ENCODE measurements around the gene BAG5. TPM values are rescaled to one million over a fixed set of nuclear protein-coding genes. Genes with fewer than 3 reads are reported as not detected.
A peak's percentile ranks its signal among the peaks of the same experiment; 100 is the strongest.

The BAG5 gene
- total RNA-seq, 1 donor: 30.8 TPM

- H3K79me2 ChIP-seq (ENCODE audit: insufficient read depth, low read length): peaks cover 40% of the 10 kb centered on the region
- peaks cover 25% of the 10 kb centered on the region for H3K4me1 ChIP-seq (ENCODE audit: insufficient read depth, low read length)
- no peak overlapping the region for H3K4me2 ChIP-seq (ENCODE audit: insufficient read depth, low read length)
- no peak overlapping the region for H2AFZ ChIP-seq (ENCODE audit: low read length)
- peaks cover 23% of the 10 kb centered on the region for H4K20me1 ChIP-seq (ENCODE audit: insufficient read depth, low read length)
- H3K4me3 ChIP-seq (ENCODE audit: insufficient read depth, low read length): no peak overlapping the region
- H3K36me3 ChIP-seq (ENCODE audit: insufficient read depth, low read length): peaks cover 8% of the 10 kb centered on the region
- H3K9me3 ChIP-seq (ENCODE audit: low read depth, low read length): no peaks in the 10 kb centered on the region
- DNase-seq (ENCODE audit: insufficient read length, low spot score, missing footprints): peak; percentile 81
- H3K27me3 ChIP-seq (ENCODE audit: insufficient read depth, low read length): no peaks in the 10 kb centered on the region
- no peak overlapping the region for H3K27ac ChIP-seq (ENCODE audit: low read depth, low read length)
- no peak for TF ChIP-seq CTCF (IDR thresholded peaks at IDR 0.05; ENCODE audit: extremely low read depth, low read depth, low read length)
These were observed 31.6 kb downstream of the BAG5 start for GRCh38 chr14:103530831-103531230.

- Histone ChIP-seq H4K20me1 (ENCODE audit: insufficient read depth, low read length) (peaks cover 23% of the 10 kb centered on the region), H3K36me3 (ENCODE audit: insufficient read depth, low read length) (peaks cover 8% of the 10 kb centered on the region), H3K79me2 (ENCODE audit: insufficient read depth, low read length) (peaks cover 40% of the 10 kb centered on the region), H3K4me2 (ENCODE audit: insufficient read depth, low read length) (peak overlapping the region; percentile 86), H3K27me3 (ENCODE audit: insufficient read depth, low read length) (no peaks in the 10 kb centered on the region), H3K4me3 (ENCODE audit: insufficient read depth, low read length) (no peak overlapping the region), H3K4me1 (ENCODE audit: insufficient read depth, low read length) (peaks cover 25% of the 10 kb centered on the region), H3K9me3 (ENCODE audit: low read depth, low read length) (no peaks in the 10 kb centered on the region), H3K27ac (ENCODE audit: low read depth, low read length) (no peak overlapping the region), H2AFZ (ENCODE audit: low read length) (no peak overlapping the region)
- no peak for TF ChIP-seq CTCF (IDR thresholded peaks at IDR 0.05; ENCODE audit: extremely low read depth, low read depth, low read length)
- peak; percentile 93 for DNase-seq (ENCODE audit: insufficient read length, low spot score, missing footprints)
These were observed 32.1 kb downstream of the BAG5 start for GRCh38 chr14:103530390-103530789.

DNA sequence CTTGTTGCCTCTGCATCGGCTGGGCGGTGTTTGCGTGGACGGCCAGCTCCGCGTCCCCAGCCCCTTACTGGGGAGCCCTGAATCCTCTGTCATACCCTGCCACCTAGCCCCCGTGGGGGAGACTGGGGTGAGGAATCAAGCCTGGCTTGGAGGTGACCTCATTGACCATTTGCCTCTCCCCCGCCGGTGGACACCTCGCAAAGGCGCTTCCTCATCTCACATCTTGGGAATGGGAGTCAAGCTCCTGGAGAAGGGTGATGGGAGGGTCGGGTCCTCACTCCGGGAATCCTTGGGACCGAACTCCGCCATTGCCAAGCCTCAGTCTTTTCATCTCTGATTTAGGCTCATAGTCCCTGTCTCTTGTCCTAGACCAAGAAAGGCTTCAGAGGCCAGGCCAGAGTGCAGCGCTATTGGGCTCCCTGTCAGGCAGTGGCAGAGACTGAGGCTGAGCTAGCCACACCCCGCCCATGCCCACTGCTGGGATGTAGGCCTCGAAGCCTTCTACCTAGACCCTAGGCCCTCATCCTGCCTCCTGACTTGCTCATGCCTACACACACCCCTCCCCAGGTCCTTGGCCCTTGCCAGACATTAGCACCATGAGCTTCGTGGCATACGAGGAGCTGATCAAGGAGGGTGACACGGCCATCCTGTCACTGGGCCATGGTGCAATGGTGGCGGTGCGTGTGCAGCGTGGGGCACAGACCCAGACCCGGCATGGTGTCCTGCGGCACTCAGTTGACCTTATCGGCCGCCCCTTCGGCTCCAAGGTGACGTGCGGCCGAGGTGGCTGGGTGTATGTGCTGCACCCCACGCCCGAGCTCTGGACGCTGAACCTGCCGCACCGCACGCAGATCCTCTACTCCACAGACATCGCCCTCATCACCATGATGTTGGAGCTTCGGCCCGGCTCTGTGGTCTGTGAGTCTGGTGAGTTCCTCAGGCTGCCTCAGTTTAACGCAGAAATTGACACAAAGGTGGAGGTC, 32.8 kb downstream of the BAG5 start:
- peaks cover 40% of the 10 kb centered on the region for H3K79me2 ChIP-seq (ENCODE audit: insufficient read depth, low read length)
- H3K9me3 ChIP-seq (ENCODE audit: low read depth, low read length): no peaks in the 10 kb centered on the region
- peaks cover 23% of the 10 kb centered on the region for H4K20me1 ChIP-seq (ENCODE audit: insufficient read depth, low read length)
- H3K27ac ChIP-seq (ENCODE audit: low read depth, low read length): peak overlapping the region; percentile 68
- peaks cover 4% of the 10 kb centered on the region for H3K36me3 ChIP-seq (ENCODE audit: insufficient read depth, low read length)
- no peak for TF ChIP-seq CTCF (IDR thresholded peaks at IDR 0.05; ENCODE audit: extremely low read depth, low read depth, low read length)
- H3K27me3 ChIP-seq (ENCODE audit: insufficient read depth, low read length): no peaks in the 10 kb centered on the region
- peak overlapping the region; percentile 56 for H2AFZ ChIP-seq (ENCODE audit: low read length)
- peaks cover 25% of the 10 kb centered on the region for H3K4me1 ChIP-seq (ENCODE audit: insufficient read depth, low read length)
- peak; percentile 86 for DNase-seq (ENCODE audit: insufficient read length, low spot score, missing footprints)
- peak overlapping the region; percentile 92 for H3K4me3 ChIP-seq (ENCODE audit: insufficient read depth, low read length)
- H3K4me2 ChIP-seq (ENCODE audit: insufficient read depth, low read length): peak overlapping the region; percentile 86

Data from osteoblast (primary cell).